ENCODE measurements around the gene LRP4.
A peak's percentile ranks its signal among the peaks of the same experiment; 100 is the strongest.

Gene LRP4

DNA sequence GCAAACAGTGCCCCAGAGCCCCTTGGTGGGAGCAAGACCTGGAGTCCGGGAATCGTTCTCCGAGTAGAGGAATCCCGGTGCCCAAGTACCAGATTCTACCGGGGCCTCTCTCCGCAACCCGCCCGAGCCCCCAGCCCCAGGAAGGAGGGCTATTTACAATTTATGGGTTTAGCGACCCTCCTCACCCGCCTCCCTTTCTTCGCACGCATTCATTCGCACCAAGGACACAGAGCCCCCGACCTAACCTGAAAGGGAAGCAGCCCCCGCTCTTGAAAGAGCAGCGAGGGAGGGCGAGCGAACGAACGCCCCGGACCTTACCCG is 628 bp downstream of the LRP4 start:
- Histone ChIP-seq H3K36me3 (ENCODE audit: control insufficient read depth in 2 of 2, insufficient read depth in 1 of 2, low read length in 2 of 2) (no peaks in the 10 kb centered on the region), H3K9me3 (ENCODE audit: control insufficient read depth, insufficient read depth, low read depth, low read length) (no peaks in the 10 kb centered on the region), H3K27ac (ENCODE audit: extremely low read depth, low read depth, low read length) (peak overlapping the region; percentile 65; the same call in 1 of the 2 replicates), H3K4me3 (ENCODE audit: low read depth, low read length) (peak overlapping the region; percentile 71), H3K4me1 (ENCODE audit: control insufficient read depth, insufficient read depth, low read length) (peaks cover 2% of the 10 kb centered on the region)
- TF ChIP-seq ZNF621 (tag by site-specific recombination; IDR thresholded peaks at IDR 0.05), result no peak
- TF ChIP-seq, protein P1, sequence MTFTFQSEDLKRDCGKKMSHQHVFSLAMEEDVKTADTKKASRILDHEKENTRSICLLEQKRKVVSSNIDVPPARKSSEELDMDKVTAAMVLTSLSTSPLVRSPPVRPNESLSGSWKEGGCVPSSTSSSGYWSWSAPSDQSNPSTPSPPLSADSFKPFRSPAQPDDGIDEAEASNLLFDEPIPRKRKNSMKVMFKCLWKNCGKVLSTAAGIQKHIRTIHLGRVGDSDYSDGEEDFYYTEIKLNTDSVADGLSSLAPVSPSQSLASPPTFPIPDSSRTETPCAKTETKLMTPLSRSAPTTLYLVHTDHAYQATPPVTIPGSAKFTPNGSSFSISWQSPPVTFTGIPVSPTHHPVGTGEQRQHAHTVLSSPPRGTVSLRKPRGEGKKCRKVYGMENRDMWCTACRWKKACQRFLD (tag by site-specific recombination; IDR thresholded peaks at IDR 0.05), result no peak
- TF ChIP-seq, protein P2, sequence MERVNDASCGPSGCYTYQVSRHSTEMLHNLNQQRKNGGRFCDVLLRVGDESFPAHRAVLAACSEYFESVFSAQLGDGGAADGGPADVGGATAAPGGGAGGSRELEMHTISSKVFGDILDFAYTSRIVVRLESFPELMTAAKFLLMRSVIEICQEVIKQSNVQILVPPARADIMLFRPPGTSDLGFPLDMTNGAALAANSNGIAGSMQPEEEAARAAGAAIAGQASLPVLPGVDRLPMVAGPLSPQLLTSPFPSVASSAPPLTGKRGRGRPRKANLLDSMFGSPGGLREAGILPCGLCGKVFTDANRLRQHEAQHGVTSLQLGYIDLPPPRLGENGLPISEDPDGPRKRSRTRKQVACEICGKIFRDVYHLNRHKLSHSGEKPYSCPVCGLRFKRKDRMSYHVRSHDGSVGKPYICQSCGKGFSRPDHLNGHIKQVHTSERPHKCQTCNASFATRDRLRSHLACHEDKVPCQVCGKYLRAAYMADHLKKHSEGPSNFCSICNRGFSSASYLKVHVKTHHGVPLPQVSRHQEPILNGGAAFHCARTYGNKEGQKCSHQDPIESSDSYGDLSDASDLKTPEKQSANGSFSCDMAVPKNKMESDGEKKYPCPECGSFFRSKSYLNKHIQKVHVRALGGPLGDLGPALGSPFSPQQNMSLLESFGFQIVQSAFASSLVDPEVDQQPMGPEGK (tag by site-specific recombination; IDR thresholded peaks at IDR 0.05), result peak; percentile 54; the same call in 1 of the 2 replicates
- peak; percentile 35 for TF ChIP-seq ZBTB20 (tag by site-specific recombination; IDR thresholded peaks at IDR 0.05)
- ChIA-PET CTCF (interaction anchor here (1.3 kb wide), 2 partner anchors 236 to 245 kb away, joined by 6 to 12 read pairs; no protein-coding TSS in a partner anchor), POLR2A (interaction anchor here (1.0 to 1.5 kb wide), 2 partner anchors 11 to 31 kb away, joined by 5 to 6 read pairs; no protein-coding TSS in a partner anchor)

GRCh38 chr11:46917109-46917761 is 1.1 kb downstream of the LRP4 start:
- peak overlapping the region; percentile 71 for H3K4me3 ChIP-seq (ENCODE audit: low read depth, low read length)
- CTCF ChIA-PET, result interaction anchor here (0.6 to 1.6 kb wide), 9 partner anchors 9 to 370 kb away, joined by 3 to 12 read pairs (median 6); no protein-coding TSS in a partner anchor
- no peak for TF ChIP-seq SCRT2 (tag by site-specific recombination; IDR thresholded peaks at IDR 0.05)
- TF ChIP-seq ZSCAN23 (tag by site-specific recombination; IDR thresholded peaks at IDR 0.05), result no peak
- TF ChIP-seq TCF7L2 (IDR thresholded peaks at IDR 0.05; ENCODE audit: borderline replicate concordance, low read depth, low read length), result no peak
- 0 out of 2 replicates have a peak, but pooled peaks have one; percentile 18 for TF ChIP-seq ZNF561 (tag by site-specific recombination; IDR thresholded peaks at IDR 0.05; ENCODE audit: borderline replicate concordance)
- TF ChIP-seq, protein P3, sequence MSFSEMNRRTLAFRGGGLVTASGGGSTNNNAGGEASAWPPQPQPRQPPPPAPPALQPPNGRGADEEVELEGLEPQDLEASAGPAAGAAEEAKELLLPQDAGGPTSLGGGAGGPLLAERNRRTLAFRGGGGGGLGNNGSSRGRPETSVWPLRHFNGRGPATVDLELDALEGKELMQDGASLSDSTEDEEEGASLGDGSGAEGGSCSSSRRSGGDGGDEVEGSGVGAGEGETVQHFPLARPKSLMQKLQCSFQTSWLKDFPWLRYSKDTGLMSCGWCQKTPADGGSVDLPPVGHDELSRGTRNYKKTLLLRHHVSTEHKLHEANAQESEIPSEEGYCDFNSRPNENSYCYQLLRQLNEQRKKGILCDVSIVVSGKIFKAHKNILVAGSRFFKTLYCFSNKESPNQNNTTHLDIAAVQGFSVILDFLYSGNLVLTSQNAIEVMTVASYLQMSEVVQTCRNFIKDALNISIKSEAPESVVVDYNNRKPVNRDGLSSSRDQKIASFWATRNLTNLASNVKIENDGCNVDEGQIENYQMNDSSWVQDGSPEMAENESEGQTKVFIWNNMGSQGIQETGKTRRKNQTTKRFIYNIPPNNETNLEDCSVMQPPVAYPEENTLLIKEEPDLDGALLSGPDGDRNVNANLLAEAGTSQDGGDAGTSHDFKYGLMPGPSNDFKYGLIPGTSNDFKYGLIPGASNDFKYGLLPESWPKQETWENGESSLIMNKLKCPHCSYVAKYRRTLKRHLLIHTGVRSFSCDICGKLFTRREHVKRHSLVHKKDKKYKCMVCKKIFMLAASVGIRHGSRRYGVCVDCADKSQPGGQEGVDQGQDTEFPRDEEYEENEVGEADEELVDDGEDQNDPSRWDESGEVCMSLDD (tag by site-specific recombination; IDR thresholded peaks at IDR 0.05), result peak; percentile 67
- TF ChIP-seq ZNF335 (tag by site-specific recombination; conservative IDR thresholded peaks at IDR 0.05), result 0 out of 2 replicates have a peak, but pooled peaks have one; percentile 6
- no peak for TF ChIP-seq ZNF350 (tag by site-specific recombination; IDR thresholded peaks at IDR 0.05)
- no peak for TF ChIP-seq ZNF311 (tag by site-specific recombination; IDR thresholded peaks at IDR 0.05; ENCODE audit: borderline replicate concordance)
- TF ChIP-seq, protein P4, sequence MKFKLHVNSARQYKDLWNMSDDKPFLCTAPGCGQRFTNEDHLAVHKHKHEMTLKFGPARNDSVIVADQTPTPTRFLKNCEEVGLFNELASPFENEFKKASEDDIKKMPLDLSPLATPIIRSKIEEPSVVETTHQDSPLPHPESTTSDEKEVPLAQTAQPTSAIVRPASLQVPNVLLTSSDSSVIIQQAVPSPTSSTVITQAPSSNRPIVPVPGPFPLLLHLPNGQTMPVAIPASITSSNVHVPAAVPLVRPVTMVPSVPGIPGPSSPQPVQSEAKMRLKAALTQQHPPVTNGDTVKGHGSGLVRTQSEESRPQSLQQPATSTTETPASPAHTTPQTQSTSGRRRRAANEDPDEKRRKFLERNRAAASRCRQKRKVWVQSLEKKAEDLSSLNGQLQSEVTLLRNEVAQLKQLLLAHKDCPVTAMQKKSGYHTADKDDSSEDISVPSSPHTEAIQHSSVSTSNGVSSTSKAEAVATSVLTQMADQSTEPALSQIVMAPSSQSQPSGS (tag by site-specific recombination; IDR thresholded peaks at IDR 0.05; ENCODE audit: low read depth), result no peak
- TF ChIP-seq ZBTB17 (tag by site-specific recombination; IDR thresholded peaks at IDR 0.05), result peak; percentile 77
- 0 out of 2 replicates have a peak, but pooled peaks have one; percentile 9 for TF ChIP-seq IKZF3 (tag by site-specific recombination; IDR thresholded peaks at IDR 0.05)
- H3K9me3 ChIP-seq (ENCODE audit: control insufficient read depth, insufficient read depth, low read depth, low read length), result no peaks in the 10 kb centered on the region
- H3K27ac ChIP-seq (ENCODE audit: extremely low read depth, low read depth, low read length), result no peak overlapping the region; the same call in 1 of the 2 replicates
- POLR2A ChIA-PET, result interaction anchor here (0.7 to 1.5 kb wide), 4 partner anchors 11 to 191 kb away, joined by 5 to 9 read pairs (median 6); partner anchors contain the start of gene CSTPP1
- peaks cover 4% of the 10 kb centered on the region for H3K4me1 ChIP-seq (ENCODE audit: control insufficient read depth, insufficient read depth, low read length)
- H3K36me3 ChIP-seq (ENCODE audit: control insufficient read depth in 2 of 2, insufficient read depth in 1 of 2, low read length in 2 of 2), result no peaks in the 10 kb centered on the region

Measured in HEK293 (cell line).